ENCODE results near the gene KRT13. TPM values are rescaled to one million over a fixed set of nuclear protein-coding genes. Genes with fewer than 3 reads are reported as not detected.

The KRT13 gene
- total and polyA plus RNA-seq, 2 experiments from 2014 or later, result 8.1 to 24.8 TPM

DNA sequence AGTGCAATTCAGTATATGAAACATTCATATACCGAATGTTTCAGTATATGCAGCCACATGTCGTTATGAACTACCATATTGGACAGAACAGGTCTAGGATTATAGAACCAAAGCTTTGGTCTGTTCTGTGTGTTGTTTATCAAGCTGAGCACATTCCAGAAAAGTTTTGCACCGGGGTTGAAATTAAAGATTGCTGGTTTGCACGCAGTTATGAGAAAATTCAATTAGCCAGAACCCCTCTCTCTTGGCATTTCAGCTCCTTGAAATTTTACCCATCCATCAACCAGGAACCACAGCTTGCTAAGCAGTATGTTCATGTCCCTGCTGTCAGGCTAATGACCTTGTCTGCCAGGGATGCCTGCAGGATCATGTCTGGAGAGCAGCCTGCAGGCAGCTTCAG, 47.7 kb downstream of the KRT13 start:
- Histone ChIP-seq H3K4me3 (no peak overlapping the region), H4K20me1 (ENCODE audit: insufficient read depth, poor library complexity, severe bottlenecking) (no peaks in the 10 kb centered on the region), H3K4me1 (ENCODE audit: insufficient read depth) (no peaks in the 10 kb centered on the region), H3K79me2 (no peaks in the 10 kb centered on the region), H2AFZ (no peak overlapping the region), H3K36me3 (replicated peaks; ENCODE audit: insufficient read depth, low read depth) (no peaks in the 10 kb centered on the region), H3K4me2 (no peak overlapping the region), H3K9me2 (replicated peaks; ENCODE audit: insufficient read depth) (no peaks in the 10 kb centered on the region), H3K27me3 (no peaks in the 10 kb centered on the region), H3K9me3 (ENCODE audit: low read depth) (no peaks in the 10 kb centered on the region), H3K27ac (no peak overlapping the region)
- TF ChIP-seq, protein P1, sequence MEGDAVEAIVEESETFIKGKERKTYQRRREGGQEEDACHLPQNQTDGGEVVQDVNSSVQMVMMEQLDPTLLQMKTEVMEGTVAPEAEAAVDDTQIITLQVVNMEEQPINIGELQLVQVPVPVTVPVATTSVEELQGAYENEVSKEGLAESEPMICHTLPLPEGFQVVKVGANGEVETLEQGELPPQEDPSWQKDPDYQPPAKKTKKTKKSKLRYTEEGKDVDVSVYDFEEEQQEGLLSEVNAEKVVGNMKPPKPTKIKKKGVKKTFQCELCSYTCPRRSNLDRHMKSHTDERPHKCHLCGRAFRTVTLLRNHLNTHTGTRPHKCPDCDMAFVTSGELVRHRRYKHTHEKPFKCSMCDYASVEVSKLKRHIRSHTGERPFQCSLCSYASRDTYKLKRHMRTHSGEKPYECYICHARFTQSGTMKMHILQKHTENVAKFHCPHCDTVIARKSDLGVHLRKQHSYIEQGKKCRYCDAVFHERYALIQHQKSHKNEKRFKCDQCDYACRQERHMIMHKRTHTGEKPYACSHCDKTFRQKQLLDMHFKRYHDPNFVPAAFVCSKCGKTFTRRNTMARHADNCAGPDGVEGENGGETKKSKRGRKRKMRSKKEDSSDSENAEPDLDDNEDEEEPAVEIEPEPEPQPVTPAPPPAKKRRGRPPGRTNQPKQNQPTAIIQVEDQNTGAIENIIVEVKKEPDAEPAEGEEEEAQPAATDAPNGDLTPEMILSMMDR (IDR thresholded peaks at IDR 0.05; ENCODE audit: poor library complexity), result no peak
- TF ChIP-seq EZH2phosphoT487 (IDR thresholded peaks at IDR 0.05; ENCODE audit: low read depth, severe bottlenecking, unreplicated experiment) (no peak), EZH2 (IDR thresholded peaks at IDR 0.05; ENCODE audit: borderline replicate concordance) (no peak)
- no peak for DNase-seq (ENCODE audit: low spot score)
- 87% methylated on average over 4 of the region's 4 CpGs for WGBS (ENCODE audit: low lambda C conversion rate, missing lambda C conversion rate)

DNA sequence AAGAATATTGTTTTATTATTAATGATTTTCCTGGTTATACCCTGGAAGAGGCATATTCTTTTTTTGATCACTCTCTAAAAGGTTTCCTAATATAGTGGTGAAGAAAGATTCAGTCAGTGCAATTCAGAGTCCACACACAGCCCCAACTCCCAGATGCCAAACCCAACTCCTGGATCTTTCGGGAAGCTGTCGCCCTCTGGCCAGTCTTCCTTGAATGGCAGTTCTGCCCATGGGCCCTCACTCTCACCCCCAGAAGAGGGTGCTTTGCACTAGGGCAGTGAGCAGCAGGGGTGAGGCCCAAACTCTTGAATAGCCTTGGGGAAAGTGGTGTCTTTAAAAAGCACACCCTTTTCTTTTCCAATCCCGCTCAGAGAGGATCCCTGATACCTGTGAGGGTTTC, 49.2 kb downstream of the KRT13 start:
- Histone ChIP-seq H4K20me1 (ENCODE audit: insufficient read depth, poor library complexity, severe bottlenecking) (no peaks in the 10 kb centered on the region), H3K27ac (no peak overlapping the region)
- WGBS (ENCODE audit: low lambda C conversion rate, missing lambda C conversion rate), result 69% methylated on average over 3 of the region's 3 CpGs

DNA sequence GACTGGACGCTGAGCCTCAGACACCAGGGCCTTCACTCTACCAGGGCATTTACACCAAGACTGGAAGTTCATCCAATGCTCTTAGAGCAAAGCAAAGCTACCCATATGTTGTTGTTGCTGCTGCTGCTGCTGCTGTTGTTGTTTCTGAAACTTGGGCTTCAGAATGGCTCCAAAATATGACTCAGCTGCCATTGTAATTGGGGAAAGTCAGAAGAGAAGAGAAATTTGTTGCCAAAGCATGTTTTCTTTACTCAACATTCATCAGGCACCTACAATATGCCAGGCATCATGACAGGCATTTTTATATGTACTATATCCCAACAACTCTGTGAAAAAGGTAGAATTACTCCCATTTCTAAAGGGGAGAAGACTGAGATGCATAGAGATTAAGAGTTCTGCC, 50.2 kb downstream of the KRT13 start:
- H4K20me1 ChIP-seq (ENCODE audit: insufficient read depth, poor library complexity, severe bottlenecking), result no peaks in the 10 kb centered on the region
- H2AFZ ChIP-seq, result no peak overlapping the region
- H3K9me3 ChIP-seq (ENCODE audit: low read depth), result no peaks in the 10 kb centered on the region
- no peaks in the 10 kb centered on the region for H3K36me3 ChIP-seq (replicated peaks; ENCODE audit: insufficient read depth, low read depth)
- no peak overlapping the region for H3K4me2 ChIP-seq
- H3K4me3 ChIP-seq, result no peak overlapping the region
- no peaks in the 10 kb centered on the region for H3K9me2 ChIP-seq (replicated peaks; ENCODE audit: insufficient read depth)
- no peak for DNase-seq (ENCODE audit: low spot score)
- H3K27ac ChIP-seq, result no peak overlapping the region
- no peaks in the 10 kb centered on the region for H3K27me3 ChIP-seq
- no peaks in the 10 kb centered on the region for H3K4me1 ChIP-seq (ENCODE audit: insufficient read depth)
- no peaks in the 10 kb centered on the region for H3K79me2 ChIP-seq
- 82% methylated on average over 1 of the region's 1 CpG for WGBS (ENCODE audit: low lambda C conversion rate, missing lambda C conversion rate)
- TF ChIP-seq, protein P1 (IDR thresholded peaks at IDR 0.05; ENCODE audit: poor library complexity), result no peak
- TF ChIP-seq EZH2 (IDR thresholded peaks at IDR 0.05; ENCODE audit: borderline replicate concordance), result no peak
- TF ChIP-seq EZH2phosphoT487 (IDR thresholded peaks at IDR 0.05; ENCODE audit: low read depth, severe bottlenecking, unreplicated experiment), result no peak

More for the DNA sequence above, 49.2 kb downstream of the KRT13 start:
- H3K9me2 ChIP-seq (replicated peaks; ENCODE audit: insufficient read depth), result no peaks in the 10 kb centered on the region
- H3K27me3 ChIP-seq, result no peaks in the 10 kb centered on the region
- H3K36me3 ChIP-seq (replicated peaks; ENCODE audit: insufficient read depth, low read depth), result no peaks in the 10 kb centered on the region
- H3K4me2 ChIP-seq, result no peak overlapping the region
- no peaks in the 10 kb centered on the region for H3K9me3 ChIP-seq (ENCODE audit: low read depth)
- H3K4me1 ChIP-seq (ENCODE audit: insufficient read depth), result no peaks in the 10 kb centered on the region
- H2AFZ ChIP-seq, result no peak overlapping the region
- no peaks in the 10 kb centered on the region for H3K79me2 ChIP-seq
- DNase-seq (ENCODE audit: low spot score), result no peak
- H3K4me3 ChIP-seq, result no peak overlapping the region
- TF ChIP-seq EZH2phosphoT487 (IDR thresholded peaks at IDR 0.05; ENCODE audit: low read depth, severe bottlenecking, unreplicated experiment) (no peak), EZH2 (IDR thresholded peaks at IDR 0.05; ENCODE audit: borderline replicate concordance) (no peak)
- TF ChIP-seq, protein P1 (IDR thresholded peaks at IDR 0.05; ENCODE audit: poor library complexity), result no peak

DNA sequence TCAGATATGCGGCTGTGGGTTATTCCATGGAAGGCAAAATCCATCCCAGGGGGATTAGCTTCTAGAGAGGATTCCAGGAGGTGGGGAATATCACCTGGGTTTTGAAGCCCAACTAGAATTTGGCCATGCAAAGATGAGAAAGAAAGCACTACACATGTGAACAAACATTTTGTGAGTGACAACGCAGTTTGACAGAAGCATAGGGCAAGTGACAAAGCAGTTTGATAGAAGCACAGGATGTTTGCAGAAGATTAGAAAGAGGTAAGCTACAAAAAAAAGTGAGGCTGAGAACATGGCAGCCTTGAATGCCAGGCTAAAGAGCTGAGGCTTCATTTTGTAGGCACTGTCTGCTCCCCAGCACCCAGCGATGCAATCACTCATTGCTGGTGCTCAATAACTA, 52.3 kb downstream of the KRT13 start:
- Histone ChIP-seq H4K20me1 (ENCODE audit: insufficient read depth, poor library complexity, severe bottlenecking) (no peaks in the 10 kb centered on the region), H3K4me2 (no peak overlapping the region), H3K9me2 (replicated peaks; ENCODE audit: insufficient read depth) (no peaks in the 10 kb centered on the region), H3K4me1 (ENCODE audit: insufficient read depth) (no peaks in the 10 kb centered on the region), H3K4me3 (no peak overlapping the region), H3K27ac (no peak overlapping the region), H3K36me3 (replicated peaks; ENCODE audit: insufficient read depth, low read depth) (no peaks in the 10 kb centered on the region), H3K9me3 (ENCODE audit: low read depth) (no peaks in the 10 kb centered on the region), H3K79me2 (no peaks in the 10 kb centered on the region), H2AFZ (no peak overlapping the region), H3K27me3 (no peaks in the 10 kb centered on the region)
- 85% methylated on average over 3 of the region's 3 CpGs for WGBS (ENCODE audit: low lambda C conversion rate, missing lambda C conversion rate)
- DNase-seq (ENCODE audit: low spot score), result no peak
- TF ChIP-seq EZH2phosphoT487 (IDR thresholded peaks at IDR 0.05; ENCODE audit: low read depth, severe bottlenecking, unreplicated experiment) (no peak), EZH2 (IDR thresholded peaks at IDR 0.05; ENCODE audit: borderline replicate concordance) (no peak)
- TF ChIP-seq, protein P1 (IDR thresholded peaks at IDR 0.05; ENCODE audit: poor library complexity), result no peak

Data from hepatocyte (in vitro differentiated cells).